Activated CD8-positive, alpha-beta memory T cell treated with anti-CD3 and anti-CD28 coated beads, Interleukin-2, amount 50 U/mL, for 1 hour (primary cell): Measurements from ENCODE around the gene INPP5F.

ENCODE experiments used
- DNase-seq: peaks from one replicate; pipeline ENCODE4 v3.0.0-alpha.2; 2020; ENCODE audit errors: extremely low read depth

Gene INPP5F

GRCh38 chr10:119817991-119818888 lies 92.4 kb downstream of the INPP5F start:
- DNase-seq, result no peak

GRCh38 chr10:119818889-119819270 lies 93.0 kb downstream of the INPP5F start:
- DNase-seq, result no peak

GRCh38 chr10:119821182-119821581 lies 95.3 kb downstream of the INPP5F start:
- DNase-seq, result no peak

- no peak for DNase-seq
Observed at GRCh38 chr10:119824299-119824698, 98.4 kb downstream of the INPP5F start.

GRCh38 chr10:119826771-119827170 lies 100.9 kb downstream of the INPP5F start:
- DNase-seq, result no peak

- DNase-seq, result no peak
Observed at GRCh38 chr10:119827430-119827829, 101.6 kb downstream of the INPP5F start.

- no peak for DNase-seq
Observed at GRCh38 chr10:119829429-119829828, 103.6 kb downstream of the INPP5F start.

GRCh38 chr10:119830851-119831250 lies 105.0 kb downstream of the INPP5F start:
- DNase-seq, result no peak

GRCh38 chr10:119831656-119832055 lies 105.8 kb downstream of the INPP5F start:
- DNase-seq, result no peak

GRCh38 chr10:119832951-119833350 lies 107.1 kb downstream of the INPP5F start:
- no peak for DNase-seq

- no peak for DNase-seq
Observed at GRCh38 chr10:119834188-119834587, 108.3 kb downstream of the INPP5F start.

GRCh38 chr10:119845656-119846055 lies 119.8 kb downstream of the INPP5F start:
- no peak for DNase-seq

GRCh38 chr10:119849031-119849789 lies 123.4 kb downstream of the INPP5F start:
- DNase-seq, result no peak

- DNase-seq, result no peak
Observed at GRCh38 chr10:119849944-119850343, 124.1 kb downstream of the INPP5F start.

GRCh38 chr10:119852277-119852676 lies 126.4 kb downstream of the INPP5F start:
- no peak for DNase-seq

- DNase-seq, result no peak
Observed at GRCh38 chr10:119852822-119853221, 127.0 kb downstream of the INPP5F start.

GRCh38 chr10:119853574-119853973 lies 127.7 kb downstream of the INPP5F start:
- DNase-seq, result no peak

- no peak for DNase-seq
Observed at GRCh38 chr10:119858063-119858462, 132.2 kb downstream of the INPP5F start.

- no peak for DNase-seq
Observed at GRCh38 chr10:119859420-119860258, 133.8 kb downstream of the INPP5F start.

- no peak for DNase-seq
Observed at GRCh38 chr10:119860866-119861607, 135.2 kb downstream of the INPP5F start.

GRCh38 chr10:119862524-119862923 lies 136.7 kb downstream of the INPP5F start:
- no peak for DNase-seq
